NCI-H526 (cell line): ENCODE measurements around the gene NRXN2.

Source experiments
- DNase-seq, 2 experiments: peaks; one replicate each; lab custom pipeline; 2025; lab: John Stamatoyannopoulos, UW

NRXN2 gene

DNA sequence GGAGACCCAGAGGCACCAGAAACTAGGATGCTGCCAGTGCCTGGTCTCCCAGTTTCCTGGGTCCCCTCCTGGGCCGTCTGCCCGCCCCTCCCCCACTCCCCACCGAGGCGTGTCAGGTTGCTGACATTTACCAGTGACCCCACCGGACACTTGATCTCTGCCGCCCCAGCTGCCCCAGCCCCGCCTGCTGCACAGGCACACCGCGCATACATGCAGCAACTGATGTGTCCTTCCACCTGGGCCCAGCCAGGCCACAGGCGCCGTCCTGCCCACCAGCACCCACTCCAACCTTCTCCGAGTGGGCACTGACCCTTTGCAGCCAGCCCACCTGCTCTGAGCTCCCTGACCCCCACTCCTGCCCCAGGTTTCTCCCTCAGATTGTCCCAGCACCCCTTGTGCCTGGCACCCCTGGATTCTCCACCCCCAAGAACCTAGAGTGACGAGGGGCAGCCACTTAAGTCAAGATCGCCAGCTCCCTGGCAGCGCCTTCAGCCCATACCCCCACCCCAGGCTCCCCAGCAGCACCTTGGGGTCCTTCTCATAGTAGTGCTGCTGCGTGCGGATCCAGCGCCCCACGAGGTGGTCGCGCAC is 36.2 kb upstream of the NRXN2 start:
- no peak for DNase-seq

GRCh38 chr11:64758330-64759079 is 35.5 kb upstream of the NRXN2 start:
- no peak for DNase-seq

GRCh38 chr11:64757549-64758329 is 34.7 kb upstream of the NRXN2 start:
- DNase-seq, result no peak

DNA sequence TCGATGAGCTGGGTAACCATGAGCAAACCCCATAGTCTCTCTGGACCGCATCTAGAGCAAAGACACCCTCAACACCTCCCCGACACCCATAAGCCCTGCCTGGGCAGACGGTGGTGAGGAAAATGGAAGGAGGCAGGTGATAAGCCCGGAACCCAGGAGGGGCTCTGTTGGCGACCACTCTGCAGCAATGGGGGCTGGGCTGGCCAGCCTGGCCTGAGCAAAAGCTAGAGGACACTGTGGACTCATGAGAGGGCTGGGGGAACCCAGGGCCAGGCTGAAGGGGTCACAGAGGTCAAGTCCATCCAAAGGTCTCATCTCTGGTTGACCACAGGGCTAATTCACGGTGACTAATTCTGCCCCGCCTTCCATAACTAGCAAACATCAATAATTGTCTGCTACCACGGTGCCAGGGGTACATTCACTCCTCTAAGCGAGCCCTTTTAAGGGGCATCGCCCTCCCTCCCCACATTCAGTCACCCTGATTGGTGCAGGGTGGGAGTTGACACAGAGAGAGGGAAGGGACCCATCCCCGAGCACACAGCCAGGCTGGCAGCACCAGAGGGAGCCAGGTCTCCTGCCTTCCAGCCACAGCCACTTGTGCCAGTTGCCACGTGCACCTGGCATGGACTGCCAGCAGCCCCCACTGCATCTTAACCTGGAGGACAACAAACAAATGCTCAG is 32.8 kb upstream of the NRXN2 start:
- no peak for DNase-seq

GRCh38 chr11:64754919-64755662 is 32.1 kb upstream of the NRXN2 start:
- no peak for DNase-seq

GRCh38 chr11:64754124-64754918 is 31.3 kb upstream of the NRXN2 start:
- no peak for DNase-seq

- DNase-seq, result peak in 1 of 2 experiments; percentile 31
These were observed 30.6 kb upstream of the NRXN2 start for GRCh38 chr11:64753380-64754123.

- DNase-seq, result no peak
These were observed 30.0 kb upstream of the NRXN2 start for GRCh38 chr11:64753019-64753379.

GRCh38 chr11:64752175-64752970 is 29.4 kb upstream of the NRXN2 start:
- DNase-seq, result peak; percentile 37 to 73

DNA sequence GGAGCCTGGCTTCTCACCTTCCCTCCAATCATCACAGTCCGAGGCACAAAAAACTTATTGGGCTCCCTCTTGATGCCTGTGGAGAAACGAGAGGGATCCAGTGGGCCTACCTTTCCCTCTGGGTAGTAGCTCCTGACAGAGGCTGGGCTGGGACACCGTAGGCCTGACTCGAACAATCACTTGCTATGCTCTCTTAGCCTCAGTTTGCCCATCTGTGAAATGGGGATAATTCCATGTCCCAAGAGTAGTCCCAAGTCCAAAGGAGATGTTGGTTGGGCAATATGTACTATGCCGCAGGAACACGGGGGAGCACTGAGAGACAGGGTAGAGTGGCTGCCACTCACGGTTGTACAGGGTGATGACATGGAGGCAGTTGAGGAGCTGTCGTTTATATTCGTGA is 28.6 kb upstream of the NRXN2 start:
- DNase-seq, result no peak

DNA sequence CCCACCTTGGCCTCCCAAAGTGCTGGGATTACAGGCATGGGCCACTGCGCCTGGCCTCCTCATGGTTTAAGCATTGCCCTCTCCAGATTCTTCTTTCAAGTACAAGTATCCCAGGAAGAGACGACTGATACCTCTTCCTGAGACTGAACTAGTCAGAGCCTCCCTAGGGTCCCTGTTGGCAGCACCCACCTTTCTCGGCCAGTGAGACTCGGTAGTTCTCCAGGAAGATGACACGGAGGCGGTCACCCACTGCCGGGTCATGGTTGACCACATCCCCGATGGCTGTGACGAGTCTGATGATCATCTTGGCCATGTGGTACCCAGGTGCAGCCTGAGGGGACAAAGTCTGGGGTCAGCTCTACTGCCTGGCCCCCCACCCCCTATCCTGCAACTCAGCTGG is 28.1 kb upstream of the NRXN2 start:
- no peak for DNase-seq

- DNase-seq, result no peak
These were observed 27.5 kb upstream of the NRXN2 start for GRCh38 chr11:64750361-64751054.

GRCh38 chr11:64747961-64748665 is 25.1 kb upstream of the NRXN2 start:
- DNase-seq, result no peak

- DNase-seq, result no peak
These were observed 23.5 kb upstream of the NRXN2 start for GRCh38 chr11:64746486-64746885.

GRCh38 chr11:64745521-64746328 is 22.7 kb upstream of the NRXN2 start:
- no peak for DNase-seq

GRCh38 chr11:64745189-64745520 is 22.2 kb upstream of the NRXN2 start:
- DNase-seq, result peak in 1 of 2 experiments; percentile 42

DNA sequence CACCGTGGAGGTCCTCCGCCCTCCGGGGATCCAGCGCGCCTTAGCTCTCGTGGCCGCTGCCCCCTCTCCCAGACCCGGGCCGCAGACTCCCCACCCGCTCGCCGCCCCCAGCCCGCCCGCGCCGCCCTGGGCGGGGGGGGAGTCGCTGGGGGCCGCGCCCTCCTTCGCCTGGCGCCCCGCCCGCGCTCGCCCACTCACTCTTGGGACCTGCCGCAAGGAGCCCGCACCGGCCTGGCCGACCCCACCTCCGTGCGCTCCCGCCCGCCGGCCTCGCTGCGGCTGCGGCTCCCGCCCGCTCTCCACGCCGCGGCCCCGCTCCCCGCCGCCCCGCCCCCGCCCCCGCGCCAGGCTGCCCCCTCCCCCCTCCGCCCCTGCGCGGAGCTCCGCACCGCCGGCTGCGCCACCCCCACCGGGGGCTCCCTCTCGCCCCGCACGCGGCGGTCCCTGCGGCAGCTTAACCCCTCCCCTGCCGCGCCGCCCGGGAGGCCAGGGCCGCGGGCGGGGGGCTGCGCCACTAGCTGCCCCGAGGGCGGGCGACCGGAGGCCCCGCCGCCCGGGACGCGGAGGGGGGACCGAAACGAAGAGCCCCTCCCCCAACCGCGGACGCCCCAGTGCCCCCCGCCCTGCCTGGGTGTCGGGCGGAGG is 21.7 kb upstream of the NRXN2 start:
- no peak for DNase-seq
